GM18499 (cell line): Measurements from ENCODE around the gene CMKLR1.

ENCODE experiments used
- ATAC-seq: cut with Tn5 transposase; IDR thresholded peaks from one replicate; pipeline ENCODE4 v1.9.1; 2021; ENCODE audit warnings: moderate number of reproducible peaks; ENCODE audit not compliant: insufficient read depth, unreplicated experiment

CMKLR1 gene

DNA sequence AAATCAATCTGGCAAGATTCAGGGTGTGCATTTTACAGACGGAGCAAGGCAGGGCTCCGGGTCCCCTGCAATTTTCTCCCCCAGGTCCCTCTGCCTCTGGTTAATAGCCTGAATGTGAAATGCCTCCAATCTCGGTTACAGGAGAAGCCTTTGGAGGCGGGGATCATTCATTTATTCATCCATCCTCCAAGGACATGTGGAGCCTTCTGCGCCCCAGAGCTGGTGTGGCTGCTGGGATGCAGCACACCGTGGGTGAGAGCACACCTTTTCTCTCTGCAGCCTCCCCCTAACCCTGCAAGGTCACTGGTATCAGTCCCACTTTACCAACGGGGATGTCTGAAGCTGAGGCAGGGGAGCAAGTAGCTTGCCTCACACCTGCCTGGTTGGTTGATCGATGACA is 35.4 kb downstream of the CMKLR1 start:
- ATAC-seq = no peak

DNA sequence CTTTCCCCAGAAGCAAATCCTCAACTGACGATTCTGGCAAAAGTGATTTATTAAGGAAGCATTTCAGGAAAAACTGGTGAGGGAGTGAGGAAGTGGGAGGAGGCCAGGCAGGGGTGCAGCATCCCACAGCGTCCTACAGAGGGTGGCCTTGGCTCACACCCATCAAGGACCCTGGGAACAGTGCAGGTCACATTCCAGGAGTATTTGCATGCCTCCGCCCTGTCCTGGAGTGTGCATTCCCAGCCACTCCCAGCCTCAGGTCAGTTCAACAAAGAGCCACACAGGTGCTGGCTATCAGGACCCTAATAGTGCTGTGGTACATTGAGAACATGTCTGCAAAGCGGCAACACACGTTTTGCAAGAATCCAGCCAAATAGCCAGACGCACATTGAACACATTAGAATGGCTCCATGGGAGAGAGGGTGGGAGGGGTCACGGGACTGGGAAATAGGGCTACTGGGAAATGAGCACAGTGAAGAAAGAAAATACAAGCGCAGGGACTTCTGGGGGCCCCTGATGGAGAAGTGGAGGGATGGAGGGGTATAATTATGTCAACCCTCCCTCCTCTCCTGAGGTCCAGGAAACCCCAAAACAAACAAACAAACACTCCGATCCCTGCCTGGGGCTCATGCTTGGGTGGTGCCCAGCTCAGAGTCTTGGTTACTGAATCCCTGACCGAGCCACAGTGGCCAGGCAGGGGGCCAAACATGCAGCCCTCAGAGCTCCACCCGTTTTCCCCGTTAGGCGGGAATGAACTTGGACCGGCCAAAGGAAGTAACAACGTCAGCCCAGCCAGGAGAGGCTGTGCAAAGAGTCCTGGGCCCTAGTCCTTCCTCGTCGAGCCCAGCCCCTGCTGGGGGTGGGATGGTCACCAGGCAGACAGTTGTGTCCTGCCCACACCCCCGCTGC is 36.5 kb downstream of the CMKLR1 start:
- no peak for ATAC-seq

DNA sequence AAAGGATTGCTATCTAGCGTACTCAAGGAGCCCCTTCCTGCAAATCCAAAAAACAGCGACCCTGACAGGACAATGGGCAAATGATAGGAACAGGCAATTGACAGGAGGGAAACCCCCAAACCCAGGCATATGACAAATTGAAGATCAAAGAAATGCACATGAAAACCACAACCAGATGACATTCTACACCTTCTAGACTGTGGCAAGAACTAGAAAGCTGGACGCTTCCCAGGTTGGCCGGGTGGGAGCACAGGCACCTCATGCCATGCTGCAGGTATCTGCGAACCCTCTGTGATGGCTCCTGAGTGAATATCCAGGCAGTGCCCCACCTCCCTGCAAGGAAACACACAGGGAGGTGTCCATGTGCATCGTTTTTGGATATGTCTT is 37.1 kb downstream of the CMKLR1 start:
- no peak for ATAC-seq

DNA sequence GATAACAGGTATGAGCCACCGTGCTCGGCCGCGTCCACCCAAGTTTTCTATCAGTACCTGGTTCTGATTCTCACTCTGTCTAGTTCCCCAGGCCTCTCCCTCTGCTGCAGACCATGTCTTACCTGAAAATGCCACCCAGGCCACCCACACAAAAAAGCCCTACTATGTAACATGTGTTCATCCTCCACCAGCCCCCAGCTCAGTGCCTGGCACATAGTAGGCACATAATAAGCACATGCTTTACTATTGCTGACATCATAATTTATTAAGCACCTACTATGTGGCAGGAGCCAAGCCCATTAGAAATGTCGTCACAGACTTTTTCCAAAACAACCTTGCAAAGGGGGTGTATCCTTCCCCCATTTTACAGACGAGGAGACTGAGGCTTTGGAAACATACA is 37.8 kb downstream of the CMKLR1 start:
- no peak for ATAC-seq

DNA sequence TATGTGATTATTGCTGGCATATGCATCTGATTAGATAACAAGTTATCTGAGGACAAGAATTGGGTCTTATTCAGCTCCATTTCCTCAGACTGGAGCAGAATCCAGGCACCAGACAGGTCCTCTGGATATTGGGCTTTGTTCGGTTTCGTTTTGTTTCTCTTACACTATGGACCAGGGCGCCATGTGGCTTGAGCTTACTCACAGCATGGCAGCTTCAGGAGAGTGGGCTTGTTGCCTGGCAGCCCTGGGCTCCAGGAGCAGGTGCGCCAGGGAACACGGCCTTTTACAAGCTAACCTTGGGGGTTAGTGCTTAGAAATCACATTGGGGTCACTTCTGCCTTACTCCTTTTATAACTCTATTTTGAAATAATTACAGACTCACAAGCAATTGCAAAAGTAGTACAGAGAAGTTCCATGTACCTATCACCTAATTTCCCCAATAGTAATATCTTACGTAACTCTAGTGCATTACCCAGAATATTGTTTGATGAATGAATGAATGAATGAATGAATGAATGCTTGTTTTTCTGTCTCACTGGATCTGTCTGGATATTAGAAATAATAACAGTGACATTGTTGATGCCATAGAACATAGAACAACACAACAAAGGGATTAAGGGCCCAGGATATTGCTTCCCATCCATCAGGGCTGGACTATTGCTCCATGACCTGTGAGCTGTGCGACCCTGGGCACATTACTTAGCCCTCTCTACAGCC is 39.0 kb downstream of the CMKLR1 start:
- no peak for ATAC-seq

DNA sequence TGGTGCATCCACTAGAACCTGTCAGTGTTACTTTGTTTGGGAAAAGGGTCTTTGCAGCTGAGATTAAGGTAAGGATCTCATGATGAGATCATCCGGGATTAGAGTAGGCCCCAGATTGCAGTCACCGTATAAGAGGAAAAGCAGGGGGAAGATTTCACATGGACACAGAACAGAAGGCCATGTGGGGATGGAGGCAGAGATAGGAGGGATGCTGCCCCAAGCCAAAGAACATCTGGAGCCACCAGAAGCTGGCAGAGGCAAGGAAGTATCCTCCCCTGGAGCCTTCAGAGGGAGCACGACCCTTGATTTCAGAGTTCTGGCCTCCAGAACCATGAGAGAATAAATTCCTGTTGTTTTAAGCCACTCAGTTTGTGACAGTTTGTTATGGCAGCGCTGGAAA is 39.6 kb downstream of the CMKLR1 start:
- ATAC-seq = no peak

DNA sequence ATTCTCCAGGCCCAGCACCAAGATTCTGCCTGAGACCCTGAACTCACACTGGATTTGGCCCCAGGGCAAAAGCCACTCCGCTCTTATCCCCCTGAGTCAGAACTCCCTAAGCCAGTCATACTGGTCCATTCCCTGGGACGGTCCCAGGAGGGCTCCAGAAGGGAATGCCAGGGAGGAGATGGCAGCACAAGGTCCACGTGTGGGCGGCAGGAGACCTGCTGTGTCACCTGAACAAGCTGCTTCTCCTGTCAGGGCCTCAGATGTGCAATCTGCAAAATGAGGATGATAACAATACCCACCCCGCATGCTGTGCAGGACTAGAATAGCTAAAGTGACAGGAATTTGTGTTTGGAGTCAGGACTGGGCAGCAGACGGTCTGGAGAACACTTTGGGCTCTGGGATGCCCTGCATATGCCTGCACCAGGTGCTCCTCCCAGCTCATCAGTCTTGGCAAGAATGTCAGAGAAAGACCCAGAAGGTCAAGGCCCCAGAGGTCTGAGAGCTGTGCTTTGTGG is 40.3 kb downstream of the CMKLR1 start:
- no peak for ATAC-seq

DNA sequence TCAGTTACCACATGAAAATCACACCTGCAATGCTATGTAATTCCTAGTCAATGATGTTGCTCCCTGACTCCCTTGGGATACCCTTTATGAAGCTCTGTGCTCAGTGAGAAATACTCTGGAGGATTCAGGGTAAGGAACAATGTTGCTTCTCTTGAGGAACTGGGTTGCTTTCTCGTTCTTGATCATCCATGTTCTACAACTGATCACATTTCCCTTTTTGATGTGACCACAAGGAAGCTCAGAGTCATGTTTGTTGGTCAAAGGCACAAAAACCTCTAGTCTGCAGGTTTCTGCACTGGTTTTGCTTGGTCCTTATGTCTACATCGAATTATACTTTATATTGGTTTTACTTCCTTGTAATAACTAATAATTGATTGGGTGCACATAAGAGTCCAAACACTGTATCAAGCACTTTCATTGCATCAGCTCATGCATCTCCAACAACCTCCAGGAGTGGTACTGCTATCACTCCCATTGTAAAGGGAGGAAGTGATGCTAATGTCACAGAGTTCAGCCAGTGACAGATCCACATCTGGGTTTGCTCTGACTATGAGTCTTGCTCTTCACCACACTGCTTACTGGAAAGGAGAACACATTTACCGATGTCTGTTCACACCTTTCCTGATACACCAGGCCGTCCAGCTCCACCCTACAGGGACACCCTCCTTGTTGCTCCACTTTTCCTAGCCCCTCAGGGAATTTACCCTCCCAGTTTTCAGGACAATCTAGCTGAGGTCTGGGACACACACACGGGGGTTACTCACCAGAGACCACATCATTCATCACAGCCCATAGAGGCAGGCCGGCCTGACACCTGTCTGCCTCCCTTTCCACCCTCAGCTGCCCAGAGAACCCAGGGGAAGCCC is 41.0 kb downstream of the CMKLR1 start:
- ATAC-seq = no peak

DNA sequence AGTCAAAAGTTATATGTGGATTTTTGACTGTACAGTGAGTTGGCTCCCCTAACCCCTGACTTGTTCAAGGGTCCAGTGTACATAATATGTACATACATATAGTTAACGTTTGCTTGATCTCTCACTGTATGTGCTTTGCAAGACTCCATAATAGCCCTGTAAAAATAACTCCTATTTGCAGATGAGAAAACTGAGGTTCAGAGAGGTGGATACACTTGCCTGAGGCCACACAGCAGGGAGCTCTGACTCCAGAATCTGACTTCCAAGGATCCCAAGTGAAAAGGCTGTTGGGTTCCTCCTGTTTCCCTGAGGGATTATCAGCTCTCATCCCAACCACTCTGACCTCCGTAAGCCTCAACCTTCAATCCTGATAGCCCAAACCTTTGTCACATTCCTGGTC is 41.7 kb downstream of the CMKLR1 start:
- no peak for ATAC-seq

DNA sequence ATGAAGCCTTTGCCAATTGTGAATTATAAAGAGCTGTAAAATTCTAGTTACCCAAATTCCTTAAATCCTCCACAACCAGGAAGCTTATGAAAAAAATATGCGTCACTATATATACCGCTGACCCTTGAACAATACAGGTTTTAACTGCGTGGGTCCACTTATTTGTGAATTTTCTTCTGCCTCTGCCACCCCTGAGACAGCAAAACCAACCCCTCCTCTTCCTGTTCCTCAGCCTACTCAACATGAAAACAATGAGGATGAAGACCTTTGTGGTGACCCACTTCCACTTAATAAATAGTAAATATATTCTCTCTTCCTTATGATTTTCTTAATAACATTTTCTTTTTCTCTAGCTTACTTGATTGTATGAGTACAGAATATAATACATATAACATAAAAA is 42.2 kb downstream of the CMKLR1 start:
- no peak for ATAC-seq

DNA sequence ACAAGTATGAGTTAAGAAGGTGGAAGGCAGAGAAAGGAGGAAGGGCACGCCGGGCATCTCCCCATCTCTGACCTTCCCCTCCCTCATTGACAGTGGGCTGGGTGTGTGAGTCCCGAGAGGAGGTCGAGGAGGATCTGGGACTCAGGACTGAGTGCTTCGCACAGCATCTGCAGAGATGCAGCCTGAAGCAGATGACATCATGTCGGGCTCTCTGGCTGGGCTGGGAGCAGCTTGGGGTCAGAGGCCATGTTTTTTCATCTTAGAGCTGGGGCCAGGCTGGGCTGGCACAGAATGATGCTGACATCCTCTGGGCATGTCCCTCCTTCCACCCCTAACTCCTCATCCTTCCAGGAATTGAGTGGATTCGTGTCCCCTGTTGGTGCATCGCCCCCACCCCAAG is 43.5 kb downstream of the CMKLR1 start:
- ATAC-seq = no peak

DNA sequence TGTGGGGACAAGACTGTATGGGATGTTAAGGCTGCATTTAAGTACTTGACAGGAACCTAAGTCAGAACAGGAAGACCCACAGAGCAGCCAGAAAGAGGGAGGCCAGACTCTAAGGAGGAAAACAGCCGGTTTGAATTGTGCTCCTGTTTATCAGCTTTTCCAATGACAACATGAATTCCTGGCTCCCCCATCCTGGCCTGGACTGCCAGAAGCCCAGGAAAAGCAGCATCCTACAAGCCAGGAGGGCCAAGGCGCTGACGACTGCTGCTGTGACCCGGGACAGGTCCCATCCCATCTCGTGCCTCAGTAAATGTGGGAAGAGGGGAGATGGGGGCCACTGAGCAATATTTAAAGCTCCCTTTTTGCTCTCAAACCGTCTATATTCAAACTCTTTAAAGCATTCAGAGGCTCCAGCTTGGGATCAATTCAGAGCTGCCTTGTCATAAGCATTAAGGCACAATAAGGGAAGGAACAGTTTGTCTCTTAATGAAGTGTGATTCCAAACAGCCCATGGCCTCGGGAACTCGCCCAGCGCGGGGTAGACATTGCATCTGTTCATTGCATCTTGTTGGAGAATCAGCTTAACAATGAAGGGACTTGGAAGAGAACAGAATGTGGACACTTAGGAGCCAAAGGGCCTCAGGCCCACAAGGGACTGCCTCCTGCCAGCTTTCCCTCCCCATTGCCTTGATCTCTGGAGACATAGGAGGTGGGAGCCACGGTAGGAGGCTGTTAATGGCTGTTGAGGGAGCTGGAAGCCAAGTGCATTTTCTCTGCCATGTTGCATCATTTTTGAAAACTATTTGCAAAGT is 49.6 kb downstream of the CMKLR1 start:
- no peak for ATAC-seq

DNA sequence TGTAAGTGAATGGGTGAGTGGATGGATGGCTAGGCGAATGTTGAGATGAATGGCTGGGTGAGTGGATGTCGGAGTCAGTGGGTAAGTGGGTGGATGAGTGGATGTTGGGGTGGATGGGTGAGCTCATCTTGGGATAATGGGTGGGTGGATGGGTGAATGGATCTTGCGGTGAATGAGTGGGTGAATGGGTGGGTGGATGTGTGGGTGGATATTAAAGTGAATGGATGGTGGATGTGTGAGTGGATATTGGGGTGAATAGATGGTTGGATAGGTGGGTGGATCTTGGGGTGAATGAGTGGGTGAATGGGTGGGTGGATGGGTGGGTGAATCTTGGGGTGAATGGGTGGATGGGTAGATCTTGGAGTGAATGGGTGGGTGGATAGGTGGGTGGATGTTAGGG is 51.9 kb downstream of the CMKLR1 start:
- ATAC-seq = no peak

DNA sequence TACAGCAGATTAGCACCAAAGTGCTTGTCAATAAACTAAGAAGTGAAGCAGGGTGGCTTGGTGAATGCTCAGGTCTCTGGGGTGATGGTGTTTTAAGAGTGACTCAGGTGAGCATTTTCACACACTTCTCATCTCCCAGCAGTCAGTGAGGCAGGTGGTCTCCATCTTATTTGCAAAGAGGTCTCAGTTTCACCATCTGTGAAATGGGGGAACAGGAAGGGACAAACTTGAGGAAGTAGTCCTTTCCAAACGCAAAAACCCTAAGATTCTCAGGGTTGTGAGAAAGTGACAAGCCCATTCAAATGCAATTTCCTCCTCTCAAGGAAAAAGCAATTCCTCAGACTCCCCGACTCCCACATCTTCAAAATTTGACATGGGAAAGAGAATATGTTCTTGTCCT is 54.1 kb downstream of the CMKLR1 start:
- ATAC-seq = no peak

DNA sequence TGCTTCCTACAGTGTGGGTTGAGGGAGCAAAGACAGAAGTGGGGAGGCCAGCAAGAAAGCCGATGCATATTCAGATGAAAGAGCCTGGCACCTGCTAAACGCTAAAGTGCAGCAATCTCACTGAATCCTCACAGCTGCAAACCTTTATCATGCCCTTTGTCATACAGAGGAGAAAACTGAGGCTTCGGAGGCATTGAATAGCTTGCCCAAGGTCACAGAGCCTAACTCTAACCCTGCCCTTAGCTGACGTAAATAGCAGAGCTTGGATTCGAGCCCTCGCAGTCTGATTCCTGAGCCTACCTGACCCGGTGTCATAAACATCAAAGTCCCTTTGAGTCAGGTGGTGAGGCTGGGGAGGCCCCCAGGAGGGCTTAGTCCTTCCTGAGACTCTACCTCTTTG is 54.9 kb downstream of the CMKLR1 start:
- ATAC-seq = no peak

DNA sequence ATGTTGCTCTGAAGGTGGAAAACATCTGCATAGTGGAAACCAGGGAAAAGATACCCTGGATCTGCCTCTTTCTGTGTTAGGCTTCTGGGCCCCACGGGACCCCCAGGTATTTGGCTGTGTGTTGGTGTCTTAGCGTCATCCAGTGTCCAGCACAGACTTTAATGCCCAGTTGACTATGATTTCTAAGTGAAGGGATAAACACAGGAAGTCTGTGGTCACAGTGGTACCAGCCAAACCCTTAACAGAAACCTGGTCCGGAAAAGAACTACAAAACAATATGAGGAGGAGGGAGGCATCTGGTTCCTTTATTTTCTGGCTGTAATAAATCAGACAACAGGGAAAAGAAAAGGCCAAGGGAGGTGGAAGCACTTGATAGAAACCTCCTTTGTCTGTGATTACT is 56.4 kb downstream of the CMKLR1 start:
- ATAC-seq = no peak

DNA sequence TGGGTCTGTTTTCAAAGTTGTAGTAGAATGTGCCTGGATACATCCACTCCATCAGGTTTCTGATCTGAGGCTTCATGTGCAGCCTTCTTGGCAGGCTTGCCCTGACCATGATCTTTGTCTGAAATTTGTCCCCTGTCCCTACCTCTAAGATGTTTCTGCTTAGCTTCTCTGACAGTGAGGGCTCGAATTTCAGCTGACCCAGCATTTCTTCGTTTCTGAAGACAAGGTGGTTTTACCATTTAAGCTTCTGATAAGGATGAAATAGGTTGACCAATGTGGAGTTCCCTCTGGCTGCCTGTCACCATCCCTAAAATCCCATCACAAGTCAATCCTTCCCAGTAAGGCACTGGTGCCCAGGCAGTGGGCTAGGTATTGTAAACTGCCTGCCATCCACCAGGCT is 57.0 kb downstream of the CMKLR1 start:
- no peak for ATAC-seq

DNA sequence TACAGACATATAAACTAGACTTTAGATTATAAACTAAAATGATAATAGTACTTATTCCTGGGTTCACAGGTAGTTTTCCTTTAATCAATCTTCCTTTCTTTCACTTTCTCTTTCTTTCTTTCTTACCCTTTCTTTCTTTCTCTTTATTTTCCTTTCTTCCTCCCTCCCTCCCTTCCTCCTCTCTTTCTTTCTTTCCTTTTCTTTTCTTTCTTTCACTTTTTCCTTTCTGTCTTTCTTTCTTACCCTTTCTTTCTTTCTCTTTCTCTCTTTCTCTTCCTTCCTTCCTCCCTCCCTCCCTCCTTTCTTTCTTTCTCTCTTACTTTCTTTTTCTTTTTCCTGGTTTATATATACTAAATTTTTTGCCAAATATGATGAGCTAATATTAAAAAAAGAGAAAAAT is 61.5 kb downstream of the CMKLR1 start:
- no peak for ATAC-seq

DNA sequence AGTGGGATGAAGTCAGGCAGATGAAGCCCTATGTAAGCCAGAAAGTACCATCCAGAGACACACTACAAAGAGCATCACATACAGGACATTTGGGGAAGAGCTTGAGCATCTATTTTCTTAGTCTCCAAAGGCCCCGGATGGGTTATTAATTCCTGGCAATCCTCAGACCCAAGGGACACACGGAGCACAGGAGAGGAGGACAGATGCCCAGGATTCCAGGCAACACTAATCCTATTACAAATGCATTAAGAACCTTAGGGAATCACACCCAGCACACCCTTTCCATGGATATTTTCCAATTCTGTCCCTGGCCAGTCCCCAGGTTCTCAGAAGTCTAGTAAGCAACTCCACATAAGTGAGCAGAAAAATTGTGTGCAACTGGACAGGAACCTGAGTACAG is 65.9 kb downstream of the CMKLR1 start:
- no peak for ATAC-seq
